ENCODE measurements around the gene CBFA2T2. TPM values are rescaled to one million over a fixed set of nuclear protein-coding genes. Genes with fewer than 3 reads are reported as not detected.
"Not testable (repeated sequence)": the region's sequence is repeated elsewhere in the genome, so short reads cannot be mapped to it uniquely, and the experiment has no call there.

Gene CBFA2T2
- total RNA-seq, 2 experiments from 2014 or later: 10.2 to 10.9 TPM

GRCh38 chr20:33475381-33476152, 14.3 kb upstream of the CBFA2T2 start:
- peaks cover 1% of the 10 kb centered on the region for H3K27me3 Mint-ChIP-seq
- ATAC-seq (no peak), DNase-seq (no peak)
- no peak overlapping the region for H3K27ac Mint-ChIP-seq
- ChIA-PET CTCF (interaction anchor here (1.5 kb wide), 1 partner anchor 178 kb away, joined by 4 read pairs; no protein-coding TSS in a partner anchor), POLR2A (interaction anchor here (1.3 kb wide), 1 partner anchor 13 kb away, joined by 3 read pairs; no protein-coding TSS in a partner anchor)
- no peak overlapping the region for H3K4me3 Mint-ChIP-seq
- H3K9me3 Mint-ChIP-seq: no peaks in the 10 kb centered on the region
- intact Hi-C loops (cut with micrococcal nuclease): no loop called here
- no peak for TF ChIP-seq CTCF (IDR thresholded peaks at IDR 0.05)
- H3K36me3 Mint-ChIP-seq (ENCODE audit: low read depth): no peaks in the 10 kb centered on the region
- H3K4me1 Mint-ChIP-seq (ENCODE audit: low read depth): no peaks in the 10 kb centered on the region

DNA sequence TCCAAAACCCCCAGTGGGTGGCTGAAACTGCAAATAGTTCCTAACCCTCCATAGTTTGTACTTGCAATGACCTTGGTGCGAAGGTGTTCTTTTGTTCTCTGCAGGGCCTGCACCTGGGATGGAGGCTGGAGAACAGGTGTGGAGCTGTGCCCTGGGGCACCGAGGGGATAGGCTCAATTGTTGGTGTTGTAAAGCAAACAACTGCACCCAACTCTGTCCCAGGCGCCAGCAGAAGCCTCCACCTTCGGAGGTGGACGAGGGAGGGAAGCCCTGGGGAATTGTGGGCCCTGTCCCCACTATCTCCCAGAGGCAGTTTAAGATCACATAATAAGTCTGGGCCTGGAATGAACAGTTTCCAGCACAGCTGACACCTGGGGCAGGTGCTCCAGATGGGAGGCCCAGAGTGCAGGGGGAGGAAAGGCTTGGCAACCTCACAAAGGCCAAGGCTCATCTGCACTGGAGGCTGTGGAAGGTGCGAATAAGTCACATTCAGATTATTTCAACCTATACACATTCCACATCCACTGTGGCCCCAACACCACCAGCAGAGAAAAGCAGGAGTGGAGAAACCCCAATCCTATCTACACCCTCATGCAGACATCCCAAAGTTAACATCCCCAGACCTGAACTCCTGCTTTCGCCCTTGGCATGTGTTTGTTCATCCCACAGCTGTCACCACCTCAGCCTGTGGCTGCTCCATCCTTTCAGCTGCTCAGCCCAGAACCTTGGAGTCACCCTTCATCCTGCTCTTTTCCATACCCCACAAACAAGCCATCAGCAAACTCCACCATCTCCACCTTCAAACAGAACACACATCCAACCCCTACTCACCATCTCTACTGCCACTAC, 12.3 kb upstream of the CBFA2T2 start:
- CTCF ChIA-PET: no interaction called here
- no peak for ATAC-seq
- intact Hi-C loops (cut with micrococcal nuclease): no loop called here
- no peak overlapping the region for H3K4me3 Mint-ChIP-seq
- no peak for DNase-seq
- no peaks in the 10 kb centered on the region for H3K4me1 Mint-ChIP-seq (ENCODE audit: low read depth)
- POLR2A ChIA-PET: no interaction called here
- no peaks in the 10 kb centered on the region for H3K36me3 Mint-ChIP-seq (ENCODE audit: low read depth)
- no peak overlapping the region for H3K27ac Mint-ChIP-seq
- no peaks in the 10 kb centered on the region for H3K9me3 Mint-ChIP-seq
- TF ChIP-seq CTCF (IDR thresholded peaks at IDR 0.05): no peak
- peaks cover 1% of the 10 kb centered on the region for H3K27me3 Mint-ChIP-seq

DNA sequence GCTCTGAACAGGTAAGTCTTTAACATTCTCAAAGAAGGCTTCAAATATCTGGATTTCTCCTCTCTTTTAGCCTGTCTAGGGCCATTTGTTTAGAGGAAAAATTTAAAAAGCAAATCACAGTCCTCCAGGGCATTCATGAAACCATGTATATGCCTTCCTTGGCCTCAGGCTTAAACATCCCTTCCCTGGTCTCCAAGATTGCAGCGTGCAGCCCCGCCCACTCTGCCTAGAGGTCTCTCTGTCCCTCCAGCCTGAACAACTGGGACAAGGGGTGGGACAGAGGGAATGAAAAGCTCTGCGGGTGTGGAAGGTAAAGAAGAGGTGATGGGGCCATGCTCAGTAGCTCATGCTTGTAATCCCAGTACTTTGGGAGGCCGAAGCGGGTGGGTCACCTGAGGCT, 9.8 kb upstream of the CBFA2T2 start:
- Mint-ChIP-seq H3K27me3 (no peaks in the 10 kb centered on the region), H3K36me3 (ENCODE audit: low read depth) (no peaks in the 10 kb centered on the region), H3K4me1 (ENCODE audit: low read depth) (no peaks in the 10 kb centered on the region), H3K4me3 (no peak overlapping the region), H3K27ac (no peak overlapping the region), H3K9me3 (no peaks in the 10 kb centered on the region)
- ATAC-seq (no peak), DNase-seq (no peak)
- intact Hi-C loops (cut with micrococcal nuclease): no loop called here
- POLR2A ChIA-PET: no interaction called here
- no peak for TF ChIP-seq CTCF (IDR thresholded peaks at IDR 0.05)
- CTCF ChIA-PET: no interaction called here

DNA sequence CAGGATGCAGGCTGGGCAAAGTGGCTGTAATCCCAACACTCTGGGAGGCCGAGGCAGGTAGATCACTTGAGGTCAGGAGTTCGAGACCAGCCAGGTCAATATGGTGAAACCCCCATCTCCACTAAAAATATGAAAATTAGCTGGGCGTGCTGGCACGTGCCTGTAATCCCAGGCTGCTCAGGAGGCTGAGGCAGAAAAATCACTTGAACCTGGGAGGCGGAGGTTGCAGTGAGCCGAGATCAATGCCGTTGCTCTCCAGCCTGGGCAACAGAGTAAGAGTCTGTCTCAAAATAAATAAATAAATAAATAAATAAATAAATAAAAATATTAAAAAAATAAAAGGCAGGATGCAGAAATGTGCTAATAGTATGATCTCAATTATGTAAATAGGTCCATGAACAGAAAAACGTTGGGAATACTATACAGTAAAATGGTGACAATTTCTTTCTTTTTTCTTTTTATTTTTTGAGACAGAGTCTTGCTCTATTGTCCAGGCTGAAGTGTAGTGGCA, 8.4 kb upstream of the CBFA2T2 start:
- intact Hi-C loops (cut with micrococcal nuclease): no loop called here
- TF ChIP-seq CTCF (IDR thresholded peaks at IDR 0.05): no peak
- ChIA-PET POLR2A (no interaction called here), CTCF (no interaction called here)
- DNase-seq (no peak), ATAC-seq (no peak)
- Mint-ChIP-seq H3K9me3 (no peaks in the 10 kb centered on the region), H3K4me1 (ENCODE audit: low read depth) (no peaks in the 10 kb centered on the region), H3K27ac (no peak overlapping the region), H3K27me3 (no peaks in the 10 kb centered on the region), H3K36me3 (ENCODE audit: low read depth) (no peaks in the 10 kb centered on the region), H3K4me3 (no peak overlapping the region)

GRCh38 chr20:33482581-33482980, 7.3 kb upstream of the CBFA2T2 start:
- POLR2A ChIA-PET: interaction anchor here (1.0 kb wide), 1 partner anchor 39 kb away, joined by 4 read pairs; no protein-coding TSS in a partner anchor
- Mint-ChIP-seq H3K4me1 (ENCODE audit: low read depth) (no peaks in the 10 kb centered on the region), H3K9me3 (no peaks in the 10 kb centered on the region), H3K4me3 (no peak overlapping the region), H3K27me3 (no peaks in the 10 kb centered on the region), H3K27ac (no peak overlapping the region), H3K36me3 (ENCODE audit: low read depth) (no peaks in the 10 kb centered on the region)
- no peak for ATAC-seq
- no peak for TF ChIP-seq CTCF (IDR thresholded peaks at IDR 0.05)
- DNase-seq: no peak
- CTCF ChIA-PET: no interaction called here
- intact Hi-C loops (cut with micrococcal nuclease): no loop called here

DNA sequence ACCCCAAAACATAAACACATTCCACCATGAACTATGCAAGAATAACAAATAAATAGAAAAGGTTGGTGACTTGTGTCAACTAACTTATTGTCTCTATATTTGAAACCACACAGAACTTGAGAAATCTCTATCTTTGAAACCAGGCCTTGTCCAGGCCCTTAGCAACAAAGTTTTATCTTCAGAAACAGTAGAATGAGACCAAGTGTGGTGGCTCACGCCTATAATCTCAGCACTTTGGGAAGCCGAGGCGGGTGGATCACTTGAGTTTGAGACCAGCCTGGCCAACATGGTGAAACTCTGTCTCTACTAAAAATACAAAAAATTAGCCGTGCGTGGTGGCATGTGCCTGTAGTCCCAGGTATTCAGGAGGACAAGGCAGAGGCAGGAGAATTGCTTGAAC, 6.7 kb upstream of the CBFA2T2 start:
- H3K4me3 Mint-ChIP-seq; POLR2A ChIA-PET; H3K27me3 Mint-ChIP-seq; intact Hi-C loops (cut with micrococcal nuclease); H3K36me3 Mint-ChIP-seq (ENCODE audit: low read depth); ATAC-seq; H3K27ac Mint-ChIP-seq; DNase-seq; CTCF ChIA-PET; H3K4me1 Mint-ChIP-seq (ENCODE audit: low read depth); H3K9me3 Mint-ChIP-seq: not testable (repeated sequence)
